Measurements from ENCODE around the gene EIF5AL1.

DNA sequence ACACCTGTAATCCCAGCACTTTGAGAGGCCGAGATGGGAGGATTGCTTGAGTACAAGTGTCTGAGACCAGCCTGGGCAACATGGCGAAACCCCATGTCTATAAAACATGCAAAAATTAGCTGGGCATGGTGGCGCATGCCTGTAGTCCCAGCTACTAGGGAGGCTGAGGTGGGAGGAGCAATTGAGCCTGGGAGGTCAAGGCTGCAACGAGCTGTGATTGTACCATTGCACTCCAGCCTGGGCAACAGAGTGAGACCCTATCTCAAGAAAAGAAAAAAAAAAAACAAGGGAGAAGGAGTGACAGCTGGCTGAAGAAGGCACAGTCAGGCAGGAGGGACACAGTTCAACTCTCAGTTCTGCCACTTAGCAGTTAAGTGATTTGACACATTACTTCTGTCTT lies 40.6 kb upstream of the EIF5AL1 start:
- TF ChIP-seq, protein P1, sequence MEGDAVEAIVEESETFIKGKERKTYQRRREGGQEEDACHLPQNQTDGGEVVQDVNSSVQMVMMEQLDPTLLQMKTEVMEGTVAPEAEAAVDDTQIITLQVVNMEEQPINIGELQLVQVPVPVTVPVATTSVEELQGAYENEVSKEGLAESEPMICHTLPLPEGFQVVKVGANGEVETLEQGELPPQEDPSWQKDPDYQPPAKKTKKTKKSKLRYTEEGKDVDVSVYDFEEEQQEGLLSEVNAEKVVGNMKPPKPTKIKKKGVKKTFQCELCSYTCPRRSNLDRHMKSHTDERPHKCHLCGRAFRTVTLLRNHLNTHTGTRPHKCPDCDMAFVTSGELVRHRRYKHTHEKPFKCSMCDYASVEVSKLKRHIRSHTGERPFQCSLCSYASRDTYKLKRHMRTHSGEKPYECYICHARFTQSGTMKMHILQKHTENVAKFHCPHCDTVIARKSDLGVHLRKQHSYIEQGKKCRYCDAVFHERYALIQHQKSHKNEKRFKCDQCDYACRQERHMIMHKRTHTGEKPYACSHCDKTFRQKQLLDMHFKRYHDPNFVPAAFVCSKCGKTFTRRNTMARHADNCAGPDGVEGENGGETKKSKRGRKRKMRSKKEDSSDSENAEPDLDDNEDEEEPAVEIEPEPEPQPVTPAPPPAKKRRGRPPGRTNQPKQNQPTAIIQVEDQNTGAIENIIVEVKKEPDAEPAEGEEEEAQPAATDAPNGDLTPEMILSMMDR (IDR thresholded peaks at IDR 0.05; ENCODE audit: low read depth, low read length): no peak
- no peak for TF ChIP-seq EZH2phosphoT487 (IDR thresholded peaks at IDR 0.05; ENCODE audit: low read depth)

Data from OCI-LY3 (cell line).